Endothelial cell of umbilical vein (primary cell): ENCODE measurements around the gene EFCAB5. TPM values are rescaled to one million over a fixed set of nuclear protein-coding genes. Genes with fewer than 3 reads are reported as not detected.

Experiments
- BruUV-seq: library from RNA; stranded (reverse); fragments of 400-500 nt; replicated peaks from 2 replicates; lab custom pipeline; 2021; lab: Mats Ljungman, UMichigan
- CTCF ChIA-PET: fragments of 300-600, 350-600 bp; sonication (Branson Sonifier 250); formaldehyde crosslinking; loops from one replicate; lab custom pipeline; 2021; ENCODE audit warnings: antibody characterized with exemption, inconsistent platforms; lab: Charles Lee
- POLR2A ChIA-PET: fragments of 300-600, 350-600 bp; sonication (Branson Sonifier 250); formaldehyde crosslinking; loops from one replicate; lab custom pipeline; 2021; ENCODE audit warnings: antibody characterized with exemption, inconsistent platforms; lab: Charles Lee
- DNase-seq: peaks from one replicate; pipeline ENCODE4 v3.0.0-alpha.2; 2011; ENCODE audit warnings: low read depth, low spot score
- FAIRE-seq: peaks from 2 replicates; lab custom pipeline; 2011; peaks lifted over from hg19 to GRCh38; lab: Jason Lieb, UNC
- H2AFZ ChIP-seq: 2 replicates; pipeline ENCODE4 v1.6.0; 2012; ENCODE audit warnings: low read depth, low read length, control low read depth, inconsistent platforms
- H3K27ac ChIP-seq: 2 replicates; pipeline ENCODE4 v1.5.1; 2011; ENCODE audit warnings: low read depth, mild to moderate bottlenecking, control low read depth, low read length, moderate library complexity; ENCODE audit not compliant: insufficient read depth
- H3K27me3 ChIP-seq, 2 experiments: 2 replicates each; pipeline versions ENCODE4 v1.6.0 to v1.6.1; 2011; ENCODE audit warnings: low read length in 2 of 2, mixed read lengths in 1 of 2; ENCODE audit not compliant: control insufficient read depth in 2 of 2, insufficient read depth in 2 of 2
- H3K36me3 ChIP-seq, 2 experiments: 2 replicates in 1 of 2; 3 replicates in 1 of 2; pipeline ENCODE4 v1.5.1; 2011; ENCODE audit warnings: low read length in 2 of 2, mild to moderate bottlenecking in 1 of 2, moderate library complexity in 1 of 2; ENCODE audit not compliant: control insufficient read depth in 2 of 2, insufficient read depth in 2 of 2; ENCODE audit errors: extremely low read depth in 1 of 2
- H3K4me1 ChIP-seq: 3 replicates; pipeline ENCODE4 v1.5.1; 2011; ENCODE audit warnings: mild to moderate bottlenecking, low read length; ENCODE audit not compliant: control insufficient read depth, insufficient read depth; ENCODE audit errors: extremely low read depth
- H3K4me2 ChIP-seq: 2 replicates; pipeline ENCODE4 v1.6.1; 2011; ENCODE audit warnings: low read length, control low read depth, mixed read lengths; ENCODE audit not compliant: insufficient read depth
- H3K4me3 ChIP-seq, 3 experiments: fragments of 200-600 bp in 1 of 3; sonication (generic), shearing (Covaris generic) in 1 of 3; replicated peaks in 1 of 3; 2 replicates each; pipeline ENCODE4 v1.5.1; 2011 to 2016; ENCODE audit warnings: control low read depth in 3 of 3, low read length in 3 of 3, mild to moderate bottlenecking in 2 of 3, inconsistent platforms in 1 of 3, low read depth in 1 of 3, moderate library complexity in 1 of 3; ENCODE audit not compliant: insufficient read depth in 1 of 3
- H3K79me2 ChIP-seq: 2 replicates; pipeline ENCODE4 v1.6.0; 2012; ENCODE audit warnings: low read length, inconsistent platforms; ENCODE audit not compliant: control insufficient read depth, insufficient read depth
- H3K9ac ChIP-seq: replicated peaks from 2 replicates; pipeline ENCODE3; 2011; ENCODE audit warnings: low read length, control low read depth; ENCODE audit not compliant: insufficient read depth; ENCODE audit errors: extremely low read depth
- H3K9me1 ChIP-seq: replicated peaks from 3 replicates; pipeline ENCODE4 v1.6.0; 2011; ENCODE audit warnings: mild to moderate bottlenecking, low read length; ENCODE audit not compliant: control insufficient read depth, insufficient read depth; ENCODE audit errors: extremely low read depth
- H3K9me3 ChIP-seq: replicated peaks from 2 replicates; pipeline ENCODE4 v1.5.1; 2012; ENCODE audit warnings: low read length, inconsistent platforms; ENCODE audit not compliant: control insufficient read depth, insufficient read depth
- H4K20me1 ChIP-seq: replicated peaks from 2 replicates; pipeline ENCODE3; 2011; ENCODE audit warnings: mild to moderate bottlenecking, low read length; ENCODE audit not compliant: control insufficient read depth, insufficient read depth; ENCODE audit errors: extremely low read depth
- EZH2 ChIP-seq: IDR thresholded peaks from 2 replicates; pipeline ENCODE4 v1.6.1; 2012; ENCODE audit warnings: borderline replicate concordance, low read depth, mild to moderate bottlenecking, moderate library complexity, low read length, inconsistent platforms; ENCODE audit not compliant: severe bottlenecking
- FOS ChIP-seq: IDR thresholded peaks from 2 replicates; pipeline ENCODE4 v1.6.1; 2011; ENCODE audit warnings: mild to moderate bottlenecking, low read length, moderate library complexity, borderline replicate concordance; ENCODE audit not compliant: insufficient read depth
- GATA2 ChIP-seq: IDR thresholded peaks from 2 replicates; pipeline ENCODE4 v1.7.0; 2011; ENCODE audit warnings: low read depth, mild to moderate bottlenecking, moderate library complexity, mixed read lengths, low read length; ENCODE audit not compliant: insufficient read length, insufficient read depth
- JUN ChIP-seq: IDR thresholded peaks from 2 replicates; pipeline ENCODE4 v1.6.1; 2011; ENCODE audit warnings: borderline replicate concordance, low read depth; ENCODE audit not compliant: insufficient read length, insufficient read depth
- MYC ChIP-seq: IDR thresholded peaks from one replicate; pipeline ENCODE4 v1.6.1; 2011; ENCODE audit warnings: mild to moderate bottlenecking, low read depth, low read length
- POLR2A ChIP-seq: IDR thresholded peaks from 2 replicates; pipeline ENCODE4 v1.6.1; 2012; ENCODE audit warnings: low read depth, mild to moderate bottlenecking, control low read depth, low read length
- POLR2AphosphoS5 ChIP-seq: IDR thresholded peaks from 2 replicates; pipeline ENCODE4 v1.6.1; 2012; ENCODE audit warnings: low read depth, mild to moderate bottlenecking, control low read depth, low read length, moderate library complexity; ENCODE audit not compliant: insufficient read depth
- dilution Hi-C: fragments of 300-500 bp; cut with MboI; formaldehyde crosslinking; loops from one replicate; pipeline ENCODE4 v1.15.0; 2019; ENCODE audit warnings: low sequenced_read_pairs; ENCODE audit not compliant: extremely low pct_ligation_motif_present
- intact Hi-C: fragments of 100-400 bp; cut with micrococcal nuclease; formaldehyde crosslinking; loops from one replicate; pipeline ENCODE4 v1.10.0; 2022
- polyA plus RNA-seq, 4 experiments: library from polyadenylated mRNA; depleted of rRNA in 3 of 4; stranded (reverse) in 3 of 4; unstranded in 1 of 4; fragments of >200 nt; gene quantifications; 2 replicates each; pipeline versions ENCODE4 v1.2.1 to v1.2.3, GENCODE V29; 2011 to 2012; ENCODE audit warnings: missing spikeins in 1 of 4
- total RNA-seq: library from RNA; stranded (reverse); gene quantifications from 2 replicates; pipeline ENCODE4 v1.2.3, GENCODE V29; 2021
- TF ChIP-seq, protein P1 (sequence below), 2 donors: IDR thresholded peaks; 1 replicate in 1 of 2; 2 replicates in 1 of 2; pipeline ENCODE4 v1.5.1; 2011; ENCODE audit warnings: low read length in 2 of 2, mild to moderate bottlenecking in 2 of 2, moderate library complexity in 2 of 2, control low read depth in 1 of 2, inconsistent platforms in 1 of 2, low read depth in 1 of 2; ENCODE audit not compliant: insufficient read depth in 1 of 2; ENCODE audit errors: extremely low read depth in 1 of 2
- TF ChIP-seq, protein P2 (sequence below): IDR thresholded peaks from 2 replicates; pipeline ENCODE4 v1.6.1; 2011; ENCODE audit not compliant: insufficient read depth, insufficient read length

The EFCAB5 gene
- total and polyA plus RNA-seq, 2 donors (not counting 3 experiments of a cell fraction or from before 2014, with no cell fraction given) = 0.04 to 0.40 TPM

DNA sequence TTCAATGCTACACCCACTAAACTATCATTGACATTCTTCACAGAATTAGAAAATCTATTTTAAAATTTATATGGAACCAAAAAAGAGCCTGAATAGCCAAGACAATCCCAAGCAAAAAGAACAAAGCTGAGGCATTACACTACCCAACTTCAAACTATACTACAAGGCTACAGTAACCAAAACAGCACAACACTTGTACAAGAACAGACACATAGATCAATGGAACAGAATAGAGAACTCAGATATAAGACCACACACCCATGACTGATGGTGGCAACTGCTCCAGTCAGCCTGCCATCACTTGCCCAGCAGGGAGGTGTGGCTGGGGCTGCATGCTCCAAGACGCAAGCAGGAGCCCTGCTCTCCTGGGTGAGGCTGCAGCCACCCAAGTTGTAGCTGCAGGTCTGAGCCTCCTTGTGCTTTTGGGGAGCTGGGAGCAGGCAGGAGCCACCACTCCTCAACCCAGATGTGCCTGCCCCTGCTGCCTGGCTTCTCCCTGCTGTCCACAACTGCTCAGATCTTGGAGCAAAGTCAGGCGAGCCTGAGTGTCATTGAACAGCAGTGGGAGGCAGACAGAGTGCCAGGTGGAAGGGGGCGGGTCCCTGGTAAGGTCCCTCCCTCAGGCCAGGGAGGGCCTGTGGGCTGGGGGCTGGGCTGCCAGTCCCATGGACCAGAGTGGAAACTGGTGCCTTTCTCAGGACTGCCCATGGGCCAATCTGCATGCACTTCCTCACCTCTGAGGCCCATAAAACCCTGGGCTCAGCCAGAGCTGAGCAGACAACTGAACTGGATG is 36.2 kb upstream of the EFCAB5 start:
- Histone ChIP-seq H3K27me3 (no peaks in the 10 kb centered on the region), H3K9me3 (no peaks in the 10 kb centered on the region), H3K9ac (no peak overlapping the region), H3K9me1 (no peaks in the 10 kb centered on the region), H3K79me2 (peaks cover 43% of the 10 kb centered on the region), H2AFZ (no peak overlapping the region), H3K27ac (no peak overlapping the region), H3K4me3 (no peak overlapping the region), H3K4me2 (no peak overlapping the region), H3K4me1 (no peaks in the 10 kb centered on the region), H3K36me3 (no peaks in the 10 kb centered on the region), H4K20me1 (peaks cover 3% of the 10 kb centered on the region)
- ChIA-PET CTCF (interaction anchor here (1.0 kb wide), 1 partner anchor 17 kb away, joined by 3 read pairs; no protein-coding TSS in a partner anchor), POLR2A (no interaction called here)
- no peak for TF ChIP-seq POLR2AphosphoS5
- no peak for TF ChIP-seq JUN
- TF ChIP-seq, protein P1, sequence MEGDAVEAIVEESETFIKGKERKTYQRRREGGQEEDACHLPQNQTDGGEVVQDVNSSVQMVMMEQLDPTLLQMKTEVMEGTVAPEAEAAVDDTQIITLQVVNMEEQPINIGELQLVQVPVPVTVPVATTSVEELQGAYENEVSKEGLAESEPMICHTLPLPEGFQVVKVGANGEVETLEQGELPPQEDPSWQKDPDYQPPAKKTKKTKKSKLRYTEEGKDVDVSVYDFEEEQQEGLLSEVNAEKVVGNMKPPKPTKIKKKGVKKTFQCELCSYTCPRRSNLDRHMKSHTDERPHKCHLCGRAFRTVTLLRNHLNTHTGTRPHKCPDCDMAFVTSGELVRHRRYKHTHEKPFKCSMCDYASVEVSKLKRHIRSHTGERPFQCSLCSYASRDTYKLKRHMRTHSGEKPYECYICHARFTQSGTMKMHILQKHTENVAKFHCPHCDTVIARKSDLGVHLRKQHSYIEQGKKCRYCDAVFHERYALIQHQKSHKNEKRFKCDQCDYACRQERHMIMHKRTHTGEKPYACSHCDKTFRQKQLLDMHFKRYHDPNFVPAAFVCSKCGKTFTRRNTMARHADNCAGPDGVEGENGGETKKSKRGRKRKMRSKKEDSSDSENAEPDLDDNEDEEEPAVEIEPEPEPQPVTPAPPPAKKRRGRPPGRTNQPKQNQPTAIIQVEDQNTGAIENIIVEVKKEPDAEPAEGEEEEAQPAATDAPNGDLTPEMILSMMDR (IDR thresholded peaks at IDR 0.05; ENCODE audit: extremely low read depth in 1 of 2, insufficient read depth in 1 of 2, low read depth in 1 of 2, low read length in 2 of 2) = no peak
- TF ChIP-seq, protein P2, sequence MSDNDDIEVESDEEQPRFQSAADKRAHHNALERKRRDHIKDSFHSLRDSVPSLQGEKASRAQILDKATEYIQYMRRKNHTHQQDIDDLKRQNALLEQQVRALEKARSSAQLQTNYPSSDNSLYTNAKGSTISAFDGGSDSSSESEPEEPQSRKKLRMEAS = no peak
- no peak for TF ChIP-seq GATA2
- TF ChIP-seq POLR2A = no peak
- no peak for TF ChIP-seq MYC
- TF ChIP-seq FOS = no peak
- TF ChIP-seq EZH2 = no peak
- no TSS peak for BruUV-seq
- DNase-seq = no peak
- intact Hi-C loops = no loop called here
- FAIRE-seq = no peak
- dilution Hi-C loops = no loop called here
